OCI-LY1 (cell line): ENCODE measurements around the gene TRIP12.
"Not testable (repeated sequence)": the region's sequence is repeated elsewhere in the genome, so short reads cannot be mapped to it uniquely, and the experiment has no call there.

Experiments
- H2AFZ ChIP-seq: fragments of 200-600 bp; sonication (generic), shearing (Covaris generic); 2 replicates; pipeline ENCODE4 v1.6.0; 2014; ENCODE audit warnings: antibody characterized with exemption, mild to moderate bottlenecking, low read length
- H3F3A ChIP-seq: fragments of 200-600 bp; sonication (generic), shearing (Covaris generic); 2 replicates; pipeline ENCODE4 v1.6.0; 2014; ENCODE audit warnings: mild to moderate bottlenecking, antibody characterized with exemption, low read length, moderate library complexity; ENCODE audit not compliant: insufficient read depth
- H3K27ac ChIP-seq: fragments of 200-600 bp; sonication (generic); 2 replicates; pipeline ENCODE4 v1.5.1; 2014; ENCODE audit warnings: low read length, mixed run types, mild to moderate bottlenecking, low read depth; ENCODE audit not compliant: poor library complexity, severe bottlenecking
- H3K27me3 ChIP-seq: fragments of 200-600 bp; sonication (generic); 2 replicates; pipeline ENCODE4 v1.6.0; 2014; ENCODE audit warnings: antibody characterized with exemption, mild to moderate bottlenecking, low read length, moderate library complexity; ENCODE audit not compliant: insufficient read depth
- H3K36me3 ChIP-seq: fragments of 200-600 bp; sonication (generic); 2 replicates; pipeline ENCODE4 v1.6.1; 2014; ENCODE audit warnings: mild to moderate bottlenecking, antibody characterized with exemption, low read length, moderate library complexity, mixed read lengths; ENCODE audit not compliant: insufficient read depth
- H3K4me1 ChIP-seq: fragments of 200-600 bp; sonication (generic); 2 replicates; pipeline ENCODE4 v1.5.1; 2014; ENCODE audit warnings: mild to moderate bottlenecking, low read length, moderate library complexity; ENCODE audit not compliant: insufficient read depth, severe bottlenecking
- H3K4me2 ChIP-seq: fragments of 200-600 bp; sonication (generic), shearing (Covaris generic); 2 replicates; pipeline ENCODE4 v1.6.1; 2014; ENCODE audit warnings: low read length
- H3K4me3 ChIP-seq: fragments of 200-600 bp; sonication (generic); 2 replicates; pipeline ENCODE4 v1.5.1; 2014; ENCODE audit warnings: low read length, low read depth, mild to moderate bottlenecking, mixed read lengths; ENCODE audit not compliant: poor library complexity, severe bottlenecking
- H3K79me2 ChIP-seq: fragments of 200-600 bp; shearing (Covaris generic); 2 replicates; pipeline ENCODE4 v1.6.1; 2016; ENCODE audit warnings: mixed run types, low read length, mixed read lengths; ENCODE audit not compliant: insufficient read depth
- H3K9ac ChIP-seq: fragments of 200-600 bp; sonication (generic), shearing (Covaris generic); 2 replicates; pipeline ENCODE4 v1.6.1; 2014; ENCODE audit warnings: mild to moderate bottlenecking, low read length, mixed read lengths
- H3K9me2 ChIP-seq: fragments of 200-600 bp; sonication (generic), shearing (Covaris generic); 2 replicates; pipeline ENCODE4 v1.6.1; 2014; ENCODE audit warnings: low read depth, mild to moderate bottlenecking, low read length, mixed read lengths
- H3K9me3 ChIP-seq: fragments of 200-600 bp; shearing (Covaris generic); 2 replicates; pipeline ENCODE4 v1.6.1; 2014; ENCODE audit warnings: low read length, mixed read lengths
- H4K20me1 ChIP-seq: fragments of 200-600 bp; sonication (generic), shearing (Covaris generic); 2 replicates; pipeline ENCODE4 v1.6.0; 2016; ENCODE audit warnings: mild to moderate bottlenecking, low read length; ENCODE audit not compliant: insufficient read depth
- CTCF ChIP-seq: fragments of 200-600 bp; sonication (generic), shearing (Covaris generic); IDR thresholded peaks from 2 replicates; pipeline ENCODE4 v1.5.1; 2017; ENCODE audit warnings: mild to moderate bottlenecking, antibody characterized with exemption, low read length, moderate library complexity, mixed read lengths
- EZH2 ChIP-seq: fragments of 200-600 bp; sonication (generic), shearing (Covaris generic); IDR thresholded peaks from 2 replicates; pipeline ENCODE4 v1.8.0; 2017; ENCODE audit warnings: borderline replicate concordance, mixed run types, mild to moderate bottlenecking, antibody characterized with exemption, low read length, moderate library complexity, mixed read lengths

TRIP12 gene

GRCh38 chr2:229728370-229728769 lies 193.4 kb downstream of the TRIP12 start:
- no peaks in the 10 kb centered on the region for H3K36me3 ChIP-seq
- H3K4me1 ChIP-seq = no peaks in the 10 kb centered on the region
- H3K4me3 ChIP-seq = no peak overlapping the region
- H3K4me2 ChIP-seq = no peak overlapping the region
- H3K9me3 ChIP-seq = no peaks in the 10 kb centered on the region
- H3K79me2 ChIP-seq = no peaks in the 10 kb centered on the region
- no peak overlapping the region for H2AFZ ChIP-seq
- no peaks in the 10 kb centered on the region for H4K20me1 ChIP-seq
- no peak overlapping the region for H3K9ac ChIP-seq
- H3K9me2 ChIP-seq = no peaks in the 10 kb centered on the region
- no peaks in the 10 kb centered on the region for H3K27me3 ChIP-seq
- no peak overlapping the region for H3K27ac ChIP-seq
- no peak for TF ChIP-seq CTCF
- no peaks in the 10 kb centered on the region for H3F3A ChIP-seq

GRCh38 chr2:229726643-229727042 lies 195.2 kb downstream of the TRIP12 start:
- no peak overlapping the region for H3K4me2 ChIP-seq
- TF ChIP-seq EZH2 = no peak
- TF ChIP-seq CTCF = no peak
- no peaks in the 10 kb centered on the region for H3F3A ChIP-seq
- no peaks in the 10 kb centered on the region for H3K27me3 ChIP-seq
- no peak overlapping the region for H3K9ac ChIP-seq
- no peak overlapping the region for H3K4me3 ChIP-seq
- H3K79me2 ChIP-seq = no peaks in the 10 kb centered on the region
- no peaks in the 10 kb centered on the region for H3K9me2 ChIP-seq
- H3K9me3 ChIP-seq = no peaks in the 10 kb centered on the region
- no peaks in the 10 kb centered on the region for H4K20me1 ChIP-seq
- H3K4me1 ChIP-seq = no peaks in the 10 kb centered on the region
- H3K36me3 ChIP-seq = no peaks in the 10 kb centered on the region
- no peak overlapping the region for H3K27ac ChIP-seq
- H2AFZ ChIP-seq = no peak overlapping the region

GRCh38 chr2:229725716-229726574 lies 195.9 kb downstream of the TRIP12 start:
- no peak overlapping the region for H2AFZ ChIP-seq
- H3K9me2 ChIP-seq = no peaks in the 10 kb centered on the region

GRCh38 chr2:229723192-229723591 lies 198.6 kb downstream of the TRIP12 start:
- not testable (repeated sequence) for H3K4me1 ChIP-seq, H3K4me2 ChIP-seq, H3K27me3 ChIP-seq, H3K79me2 ChIP-seq, H4K20me1 ChIP-seq, H2AFZ ChIP-seq, H3K9me2 ChIP-seq, H3K36me3 ChIP-seq, H3K4me3 ChIP-seq, H3F3A ChIP-seq, H3K9ac ChIP-seq, H3K9me3 ChIP-seq, H3K27ac ChIP-seq

More at GRCh38 chr2:229725716-229726574, 195.9 kb downstream of the TRIP12 start:
- Histone ChIP-seq H3K27ac (no peak overlapping the region), H3K9ac (no peak overlapping the region), H3K79me2 (no peaks in the 10 kb centered on the region), H3K27me3 (no peaks in the 10 kb centered on the region), H3K4me1 (no peaks in the 10 kb centered on the region), H3K36me3 (no peaks in the 10 kb centered on the region), H3K9me3 (no peaks in the 10 kb centered on the region), H3K4me2 (no peak overlapping the region), H4K20me1 (no peaks in the 10 kb centered on the region), H3F3A (no peaks in the 10 kb centered on the region), H3K4me3 (no peak overlapping the region)
- no peak for TF ChIP-seq CTCF
- no peak for TF ChIP-seq EZH2
